ENCODE data around the gene SSH3. TPM values are rescaled to one million over a fixed set of nuclear protein-coding genes. Genes with fewer than 3 reads are reported as not detected.

The SSH3 gene
- total RNA-seq, 1 experiment from 2014 or later: 5.5 TPM

DNA sequence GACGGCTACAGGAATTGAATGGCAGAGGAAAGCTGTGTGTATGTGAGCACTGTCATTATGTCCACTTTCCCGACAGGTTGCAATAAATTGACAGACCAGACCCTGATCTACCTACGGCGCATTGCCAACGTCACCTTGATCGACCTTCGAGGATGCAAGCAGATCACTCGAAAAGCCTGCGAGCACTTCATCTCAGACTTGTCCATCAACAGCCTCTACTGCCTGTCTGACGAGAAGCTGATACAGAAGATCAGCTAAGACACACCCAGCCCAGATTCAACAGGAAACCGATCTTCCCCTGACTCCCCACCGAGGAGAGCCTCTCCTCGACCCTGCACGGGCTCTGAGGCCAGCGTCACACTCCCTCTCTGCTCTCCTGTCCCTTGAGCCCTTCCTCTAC is 48.5 kb upstream of the SSH3 start:
- no peaks in the 10 kb centered on the region for H3K4me1 ChIP-seq (ENCODE audit: insufficient read depth, low read length, poor library complexity, severe bottlenecking)
- no peaks in the 10 kb centered on the region for H3K27me3 ChIP-seq (replicated peaks; ENCODE audit: insufficient read depth, low read depth, low read length, poor library complexity)
- intact Hi-C loops (cut with micrococcal nuclease; ENCODE audit: unreplicated experiment): loop anchor here (10.0 kb wide), 1 partner anchor 200 kb away; the partner anchor contains the start of gene RHOD
- BruUV-seq (replicated peaks): no TSS peak
- ChIA-PET POLR2A (ENCODE audit: low non-redundant PET) (no interaction called here), CTCF (no interaction called here)
- H3K27ac ChIP-seq (ENCODE audit: low read depth, low read length, poor library complexity, severe bottlenecking): no peak overlapping the region
- H3K36me3 ChIP-seq (ENCODE audit: insufficient read depth, low read length, poor library complexity, severe bottlenecking): peaks cover 65% of the 10 kb centered on the region
- H3K9me3 ChIP-seq (ENCODE audit: low read depth, low read length, poor library complexity, severe bottlenecking): no peaks in the 10 kb centered on the region
- no peak overlapping the region for H3K4me3 ChIP-seq (ENCODE audit: low read depth, low read length, poor library complexity, severe bottlenecking)
- TF ChIP-seq EZH2 (IDR thresholded peaks at IDR 0.05; ENCODE audit: borderline replicate concordance, low read depth, low read length, poor library complexity, severe bottlenecking): no peak
- TF ChIP-seq, protein P1, sequence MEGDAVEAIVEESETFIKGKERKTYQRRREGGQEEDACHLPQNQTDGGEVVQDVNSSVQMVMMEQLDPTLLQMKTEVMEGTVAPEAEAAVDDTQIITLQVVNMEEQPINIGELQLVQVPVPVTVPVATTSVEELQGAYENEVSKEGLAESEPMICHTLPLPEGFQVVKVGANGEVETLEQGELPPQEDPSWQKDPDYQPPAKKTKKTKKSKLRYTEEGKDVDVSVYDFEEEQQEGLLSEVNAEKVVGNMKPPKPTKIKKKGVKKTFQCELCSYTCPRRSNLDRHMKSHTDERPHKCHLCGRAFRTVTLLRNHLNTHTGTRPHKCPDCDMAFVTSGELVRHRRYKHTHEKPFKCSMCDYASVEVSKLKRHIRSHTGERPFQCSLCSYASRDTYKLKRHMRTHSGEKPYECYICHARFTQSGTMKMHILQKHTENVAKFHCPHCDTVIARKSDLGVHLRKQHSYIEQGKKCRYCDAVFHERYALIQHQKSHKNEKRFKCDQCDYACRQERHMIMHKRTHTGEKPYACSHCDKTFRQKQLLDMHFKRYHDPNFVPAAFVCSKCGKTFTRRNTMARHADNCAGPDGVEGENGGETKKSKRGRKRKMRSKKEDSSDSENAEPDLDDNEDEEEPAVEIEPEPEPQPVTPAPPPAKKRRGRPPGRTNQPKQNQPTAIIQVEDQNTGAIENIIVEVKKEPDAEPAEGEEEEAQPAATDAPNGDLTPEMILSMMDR (conservative IDR thresholded peaks at IDR 0.05; ENCODE audit: low read depth, low read length): no peak
- no peak for DNase-seq (ENCODE audit: low spot score)

DNA sequence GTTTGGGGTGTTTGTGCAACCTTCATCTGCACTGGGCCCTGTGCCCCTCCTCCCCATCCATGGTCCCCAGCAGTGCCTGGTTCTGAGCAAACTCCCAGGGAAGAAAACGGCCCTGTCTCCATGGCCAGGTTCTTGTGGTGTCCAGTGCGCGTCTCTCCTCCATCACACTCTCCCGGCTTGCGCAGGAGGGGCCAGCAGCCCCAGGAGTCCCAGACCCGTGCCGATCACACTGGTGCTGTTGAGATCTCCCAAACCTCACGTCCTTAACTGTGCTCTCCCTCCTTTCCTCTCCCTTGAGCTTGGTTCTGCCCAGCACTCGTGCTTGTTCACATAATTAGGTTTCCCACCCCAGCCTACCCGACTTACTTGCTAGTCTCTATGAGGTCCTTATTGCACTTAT is 48.0 kb upstream of the SSH3 start:
- Histone ChIP-seq H3K4me3 (ENCODE audit: low read depth, low read length, poor library complexity, severe bottlenecking) (no peak overlapping the region), H3K27ac (ENCODE audit: low read depth, low read length, poor library complexity, severe bottlenecking) (no peak overlapping the region), H3K9me3 (ENCODE audit: low read depth, low read length, poor library complexity, severe bottlenecking) (no peaks in the 10 kb centered on the region), H3K36me3 (ENCODE audit: insufficient read depth, low read length, poor library complexity, severe bottlenecking) (peaks cover 60% of the 10 kb centered on the region), H3K27me3 (replicated peaks; ENCODE audit: insufficient read depth, low read depth, low read length, poor library complexity) (no peaks in the 10 kb centered on the region), H3K4me1 (ENCODE audit: insufficient read depth, low read length, poor library complexity, severe bottlenecking) (no peaks in the 10 kb centered on the region)
- BruUV-seq (replicated peaks): no TSS peak
- ChIA-PET CTCF (no interaction called here), POLR2A (ENCODE audit: low non-redundant PET) (no interaction called here)
- TF ChIP-seq, protein P1 (conservative IDR thresholded peaks at IDR 0.05; ENCODE audit: low read depth, low read length): no peak
- no peak for TF ChIP-seq EZH2 (IDR thresholded peaks at IDR 0.05; ENCODE audit: borderline replicate concordance, low read depth, low read length, poor library complexity, severe bottlenecking)
- intact Hi-C loops (cut with micrococcal nuclease; ENCODE audit: unreplicated experiment): loop anchor here (10.0 kb wide), 1 partner anchor 201 kb away; the partner anchor contains the start of gene RHOD
- DNase-seq (ENCODE audit: low spot score): no peak

DNA sequence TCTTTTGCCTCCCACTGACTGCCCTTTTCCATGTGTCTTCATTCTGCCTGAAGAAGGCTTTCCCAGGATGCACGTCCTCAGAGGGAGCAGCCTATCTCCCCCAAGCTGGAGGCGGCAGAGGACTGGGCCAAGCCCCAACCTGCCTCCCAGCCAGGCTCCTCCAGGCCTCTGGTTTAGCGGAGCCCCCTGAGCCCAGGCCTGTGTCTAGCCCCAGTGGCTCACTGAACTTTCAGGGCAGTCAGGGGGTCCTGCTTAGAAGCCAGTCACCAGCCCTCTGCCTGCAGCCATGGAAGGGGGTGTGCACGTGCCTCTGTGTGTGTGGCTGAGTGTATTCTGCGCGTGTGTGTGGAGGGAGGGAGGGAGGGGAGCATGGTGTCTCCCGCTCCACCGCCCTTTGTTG is 47.5 kb upstream of the SSH3 start:
- H3K9me3 ChIP-seq (ENCODE audit: low read depth, low read length, poor library complexity, severe bottlenecking): no peaks in the 10 kb centered on the region
- H3K4me1 ChIP-seq (ENCODE audit: insufficient read depth, low read length, poor library complexity, severe bottlenecking): no peaks in the 10 kb centered on the region
- H3K4me3 ChIP-seq (ENCODE audit: low read depth, low read length, poor library complexity, severe bottlenecking): no peak overlapping the region
- no peaks in the 10 kb centered on the region for H3K27me3 ChIP-seq (replicated peaks; ENCODE audit: insufficient read depth, low read depth, low read length, poor library complexity)
- BruUV-seq (replicated peaks): no TSS peak
- intact Hi-C loops (cut with micrococcal nuclease; ENCODE audit: unreplicated experiment): loop anchor here (10.0 kb wide), 1 partner anchor 201 kb away; the partner anchor contains the start of gene RHOD
- TF ChIP-seq, protein P1 (conservative IDR thresholded peaks at IDR 0.05; ENCODE audit: low read depth, low read length): no peak
- no peak for TF ChIP-seq EZH2 (IDR thresholded peaks at IDR 0.05; ENCODE audit: borderline replicate concordance, low read depth, low read length, poor library complexity, severe bottlenecking)
- ChIA-PET POLR2A (ENCODE audit: low non-redundant PET) (no interaction called here), CTCF (no interaction called here)
- DNase-seq (ENCODE audit: low spot score): no peak
- no peak overlapping the region for H3K27ac ChIP-seq (ENCODE audit: low read depth, low read length, poor library complexity, severe bottlenecking)
- peaks cover 54% of the 10 kb centered on the region for H3K36me3 ChIP-seq (ENCODE audit: insufficient read depth, low read length, poor library complexity, severe bottlenecking)

All from A673 (cell line).